NCI-H2107 treated with DMSO at 0.1 percent for 48 hours (cell line): ENCODE results near the gene KIF18B.
"Not testable (repeated sequence)": the region's sequence is repeated elsewhere in the genome, so short reads cannot be mapped to it uniquely, and the experiment has no call there.

Experiments used
- DNase-seq: peaks from one replicate; lab custom pipeline; 2025; ENCODE audit not compliant: unreplicated experiment; lab: John Stamatoyannopoulos, UW

KIF18B gene

GRCh38 chr17:44969144-44969780, 21.7 kb upstream of the KIF18B start:
- no peak for DNase-seq

- DNase-seq, result peak; percentile 34
Measured at GRCh38 chr17:44968225-44969143, 20.9 kb upstream of the KIF18B start, which contains the start of gene C1QL1. C1QL1 (minus strand) TSS chr17:44968303; CDS start chr17:44968048, 255 bp downstream.

GRCh38 chr17:44967907-44968224, 20.3 kb upstream of the KIF18B start:
- no peak for DNase-seq

GRCh38 chr17:44967026-44967906, 19.7 kb upstream of the KIF18B start:
- DNase-seq, result no peak

- DNase-seq, result no peak
Measured at GRCh38 chr17:44966348-44967025, 18.9 kb upstream of the KIF18B start.

GRCh38 chr17:44965481-44966234, 18.1 kb upstream of the KIF18B start:
- DNase-seq, result no peak

GRCh38 chr17:44961921-44962350, 14.4 kb upstream of the KIF18B start:
- no peak for DNase-seq

- DNase-seq, result no peak
Measured at GRCh38 chr17:44960691-44961090, 13.1 kb upstream of the KIF18B start.

- no peak for DNase-seq
Measured at GRCh38 chr17:44959821-44960531, 12.4 kb upstream of the KIF18B start.

- DNase-seq, result no peak
Measured at GRCh38 chr17:44956998-44957981, 9.7 kb upstream of the KIF18B start.

- DNase-seq, result no peak
Measured at GRCh38 chr17:44955674-44956425, 8.3 kb upstream of the KIF18B start.

GRCh38 chr17:44952946-44953475, 5.4 kb upstream of the KIF18B start:
- DNase-seq, result no peak

- no peak for DNase-seq
Measured at GRCh38 chr17:44948315-44948795, 782 bp upstream of the KIF18B start.

GRCh38 chr17:44945652-44946051, 1.9 kb downstream of the KIF18B start:
- DNase-seq, result not testable (repeated sequence)

GRCh38 chr17:44942456-44942855, 5.1 kb downstream of the KIF18B start:
- DNase-seq, result no peak

GRCh38 chr17:44941712-44942331, 5.8 kb downstream of the KIF18B start:
- no peak for DNase-seq

- no peak for DNase-seq
Measured at GRCh38 chr17:44940768-44941167, 6.8 kb downstream of the KIF18B start.
